Activated CD4-positive, alpha-beta T cell treated with anti-CD3 and anti-CD28 coated beads, Interleukin-2, amount 10 ng/mL, durations not matched to agents 7 days and 5 days (primary cell): ENCODE data around the gene OR4D6. TPM values are rescaled to one million over a fixed set of nuclear protein-coding genes. Genes with fewer than 3 reads are reported as not detected.
"Not testable (repeated sequence)": the region's sequence is repeated elsewhere in the genome, so short reads cannot be mapped to it uniquely, and the experiment has no call there.

Experiments used
- CTCF ChIA-PET: fragments of 350-600 bp; sonication (Branson Sonifier 250); formaldehyde crosslinking; loops from one replicate; lab custom pipeline; 2021; ENCODE audit warnings: antibody characterized with exemption; lab: Charles Lee
- POLR2A ChIA-PET: fragments of 350-600 bp; sonication (Branson Sonifier 250); formaldehyde crosslinking; loops from one replicate; lab custom pipeline; 2021; ENCODE audit warnings: antibody characterized with exemption; lab: Charles Lee
- DNase-seq: peaks from one replicate; pipeline ENCODE4 v3.0.0-alpha.2; 2020
- H3K27ac Mint-ChIP-seq: one replicate; pipeline ENCODE4 v1.8.0; 2021; ENCODE audit warnings: mild to moderate bottlenecking, moderate library complexity, mixed read lengths
- H3K27me3 Mint-ChIP-seq: one replicate; pipeline ENCODE4 v1.8.0; 2021; ENCODE audit warnings: mixed read lengths
- H3K36me3 Mint-ChIP-seq: one replicate; pipeline ENCODE4 v1.8.0; 2021; ENCODE audit warnings: low read depth, mixed read lengths
- H3K4me1 Mint-ChIP-seq: one replicate; pipeline ENCODE4 v1.8.0; 2021; ENCODE audit warnings: mixed read lengths
- H3K4me3 Mint-ChIP-seq: one replicate; pipeline ENCODE4 v1.8.0; 2021; ENCODE audit warnings: mild to moderate bottlenecking, moderate library complexity, mixed read lengths
- H3K9me3 Mint-ChIP-seq: one replicate; pipeline ENCODE4 v1.8.0; 2021; ENCODE audit warnings: mixed read lengths
- total RNA-seq, 2 experiments: library from RNA; stranded (reverse); gene quantifications; one replicate each; pipeline ENCODE4 v1.2.3, GENCODE V29; 2021

OR4D6 gene
- total RNA-seq, 2 experiments from 2014 or later, result not detected

- POLR2A ChIA-PET, H3K27ac Mint-ChIP-seq, H3K4me3 Mint-ChIP-seq, DNase-seq, CTCF ChIA-PET, H3K36me3 Mint-ChIP-seq, H3K27me3 Mint-ChIP-seq, H3K4me1 Mint-ChIP-seq: not testable (repeated sequence)
- H3K9me3 Mint-ChIP-seq, result peaks cover 13% of the 10 kb centered on the region
Measured at GRCh38 chr11:59445624-59446023, 11.1 kb upstream of the OR4D6 start.

- H3K9me3 Mint-ChIP-seq, result peaks cover 13% of the 10 kb centered on the region
- ChIA-PET POLR2A (no interaction called here), CTCF (no interaction called here)
- H3K36me3 Mint-ChIP-seq, result no peaks in the 10 kb centered on the region
- DNase-seq, result no peak
- H3K4me3 Mint-ChIP-seq, result no peak overlapping the region
- H3K4me1 Mint-ChIP-seq, result no peaks in the 10 kb centered on the region
- H3K27me3 Mint-ChIP-seq, result peaks cover 6% of the 10 kb centered on the region
- H3K27ac Mint-ChIP-seq, result no peak overlapping the region
Measured at GRCh38 chr11:59448484-59448883, 8.3 kb upstream of the OR4D6 start.

GRCh38 chr11:59459916-59460315 lies 3.2 kb downstream of the OR4D6 start:
- Mint-ChIP-seq H3K27me3 (peaks cover 11% of the 10 kb centered on the region), H3K4me3 (no peak overlapping the region), H3K27ac (no peak overlapping the region), H3K9me3 (no peaks in the 10 kb centered on the region), H3K4me1 (no peaks in the 10 kb centered on the region), H3K36me3 (no peaks in the 10 kb centered on the region)
- POLR2A ChIA-PET, result no interaction called here
- CTCF ChIA-PET, result no interaction called here
- DNase-seq, result no peak

GRCh38 chr11:59463190-59463641 lies 6.5 kb downstream of the OR4D6 start:
- Mint-ChIP-seq H3K9me3 (no peaks in the 10 kb centered on the region), H3K27me3 (peaks cover 11% of the 10 kb centered on the region), H3K4me3 (no peak overlapping the region), H3K27ac (no peak overlapping the region), H3K4me1 (no peaks in the 10 kb centered on the region), H3K36me3 (no peaks in the 10 kb centered on the region)
- DNase-seq, result no peak
- POLR2A ChIA-PET, result no interaction called here
- CTCF ChIA-PET, result no interaction called here

- DNase-seq, result no peak
- no peak within 1 kb of the TSS for H3K27ac Mint-ChIP-seq
- H3K4me3 Mint-ChIP-seq, result no peak within 1 kb of the TSS
- H3K9me3 Mint-ChIP-seq, result no peaks in the 10 kb centered on the region
- peaks cover 25% of the 10 kb centered on the region for H3K27me3 Mint-ChIP-seq
- ChIA-PET POLR2A (no interaction called here), CTCF (no interaction called here)
- no peaks in the 10 kb centered on the region for H3K4me1 Mint-ChIP-seq
- no peaks in the 10 kb centered on the region for H3K36me3 Mint-ChIP-seq
Measured at GRCh38 chr11:59473015-59473414, 16.3 kb downstream of the OR4D6 start, which contains the start of gene OR4D10. OR4D10 (plus strand) TSS chr11:59473315; CDS start chr11:59477430, 4,115 bp downstream.

GRCh38 chr11:59475176-59475575 lies 18.4 kb downstream of the OR4D6 start:
- Mint-ChIP-seq H3K4me1 (no peaks in the 10 kb centered on the region), H3K9me3 (no peaks in the 10 kb centered on the region), H3K27me3 (peaks cover 25% of the 10 kb centered on the region), H3K27ac (no peak overlapping the region), H3K4me3 (no peak overlapping the region), H3K36me3 (no peaks in the 10 kb centered on the region)
- ChIA-PET POLR2A (no interaction called here), CTCF (no interaction called here)
- no peak for DNase-seq

GRCh38 chr11:59479906-59480305 lies 23.1 kb downstream of the OR4D6 start:
- Mint-ChIP-seq H3K27ac (no peak overlapping the region), H3K4me1 (no peaks in the 10 kb centered on the region), H3K36me3 (no peaks in the 10 kb centered on the region), H3K27me3 (peaks cover 14% of the 10 kb centered on the region), H3K4me3 (no peak overlapping the region), H3K9me3 (no peaks in the 10 kb centered on the region)
- DNase-seq, result no peak
- POLR2A ChIA-PET, result no interaction called here
- CTCF ChIA-PET, result no interaction called here

GRCh38 chr11:59480359-59480758 lies 23.6 kb downstream of the OR4D6 start:
- H3K4me3 Mint-ChIP-seq, result no peak overlapping the region
- H3K4me1 Mint-ChIP-seq, result no peaks in the 10 kb centered on the region
- no peak overlapping the region for H3K27ac Mint-ChIP-seq
- CTCF ChIA-PET, result no interaction called here
- no peaks in the 10 kb centered on the region for H3K36me3 Mint-ChIP-seq
- POLR2A ChIA-PET, result no interaction called here
- no peak for DNase-seq
- no peaks in the 10 kb centered on the region for H3K9me3 Mint-ChIP-seq
- H3K27me3 Mint-ChIP-seq, result peaks cover 12% of the 10 kb centered on the region

GRCh38 chr11:59501931-59502330 lies 45.2 kb downstream of the OR4D6 start:
- Mint-ChIP-seq H3K9me3 (peaks cover 9% of the 10 kb centered on the region), H3K4me1 (peaks cover 4% of the 10 kb centered on the region), H3K27me3 (peaks cover 15% of the 10 kb centered on the region), H3K4me3 (no peak overlapping the region), H3K36me3 (peaks cover 3% of the 10 kb centered on the region), H3K27ac (no peak overlapping the region)
- POLR2A ChIA-PET, result no interaction called here
- CTCF ChIA-PET, result no interaction called here
- DNase-seq, result no peak

- ChIA-PET POLR2A (no interaction called here), CTCF (no interaction called here)
- Mint-ChIP-seq H3K4me1 (peaks cover 4% of the 10 kb centered on the region), H3K4me3 (no peak within 1 kb of the TSS), H3K36me3 (peaks cover 3% of the 10 kb centered on the region), H3K27ac (no peak within 1 kb of the TSS), H3K27me3 (peaks cover 9% of the 10 kb centered on the region), H3K9me3 (peaks cover 9% of the 10 kb centered on the region)
- DNase-seq, result no peak
Measured at GRCh38 chr11:59503276-59503675, 46.5 kb downstream of the OR4D6 start, which contains the start of gene OR4D11. OR4D11 (plus strand) TSS chr11:59503576; CDS start chr11:59503576, 0 bp downstream.

Other genes with a start within 250 kb of the OR4D6 start
- gene MPEG1, start 244.0 kb upstream of the OR4D6 start, total RNA-seq, result not detected
- gene OR5AN1, start 98.1 kb upstream of the OR4D6 start, total RNA-seq, result not detected
- not detected for gene OR5A2, start 30.5 kb upstream of the OR4D6 start, total RNA-seq
- gene OR5A1, start 20.5 kb upstream of the OR4D6 start, total RNA-seq, result not detected
- not detected for gene OR4D10, start 16.4 kb downstream of the OR4D6 start, total RNA-seq
- not detected for gene OR4D11, start 46.6 kb downstream of the OR4D6 start, total RNA-seq
- not detected for gene OR4D9, start 54.6 kb downstream of the OR4D6 start, total RNA-seq
- gene OSBP, start 158.8 kb downstream of the OR4D6 start, total RNA-seq, result 10 to 100 TPM; 36.4 to 43.6 TPM
- 10 to 100 TPM; 47.2 to 59.6 TPM for gene PATL1, start 212.1 kb downstream of the OR4D6 start, total RNA-seq